ENCODE measurements around the gene COL3A1. TPM values are rescaled to one million over a fixed set of nuclear protein-coding genes. Genes with fewer than 3 reads are reported as not detected.

COL3A1 gene
- total and polyA plus RNA-seq, 4 donors = 45.3 to 2,500 (median 369) TPM

DNA sequence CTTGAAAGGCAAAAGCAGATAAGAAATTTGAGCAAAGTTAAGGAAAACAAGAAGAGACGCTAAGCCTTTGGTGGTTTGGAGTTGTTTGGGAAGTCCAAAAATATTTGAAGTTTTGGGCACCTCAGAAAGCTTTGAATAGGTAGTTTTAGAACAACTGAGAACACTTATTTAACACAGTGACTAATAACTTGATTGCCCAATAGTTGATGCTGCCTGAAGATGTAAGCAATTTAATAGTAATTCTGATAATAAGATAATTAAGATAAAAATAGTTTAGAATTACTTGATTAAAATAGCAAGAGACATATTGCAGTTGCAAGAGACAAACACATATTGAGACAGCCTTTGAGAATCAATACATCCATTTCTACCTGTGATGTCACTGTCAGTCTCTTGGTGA is 16.5 kb upstream of the COL3A1 start:
- no peaks in the 10 kb centered on the region for H3K4me1 ChIP-seq (ENCODE audit: control insufficient read depth in 5 of 5, insufficient read depth in 5 of 5, low read length in 5 of 5)
- 81 to 84% methylated on average over 1 of the region's 1 CpG for WGBS, 2 donors

DNA sequence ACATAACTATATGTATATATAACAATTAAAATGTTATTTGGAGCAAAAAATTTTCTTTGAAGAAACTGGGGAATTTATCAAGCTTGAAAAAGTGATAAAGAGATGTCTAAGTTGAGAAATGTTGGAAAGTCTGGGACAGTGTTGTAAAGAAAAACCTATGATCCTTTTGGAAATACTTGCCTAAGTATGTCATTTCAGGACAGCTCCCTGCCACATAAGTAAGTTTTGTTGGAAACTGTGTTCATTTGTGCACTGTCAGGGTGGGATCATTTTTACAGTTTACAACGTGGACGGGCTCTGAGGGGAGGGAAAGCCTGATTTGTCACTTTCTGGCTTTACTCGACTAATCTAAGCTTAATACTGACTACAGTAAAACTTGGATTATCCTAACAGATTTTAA is 10.4 kb upstream of the COL3A1 start:
- H3K27me3 ChIP-seq (ENCODE audit: control insufficient read depth in 3 of 3, insufficient read depth in 3 of 3, low read length in 2 of 3) = no peaks in the 10 kb centered on the region
- WGBS, 2 donors = 82% methylated on average over 3 of the region's 3 CpGs
- DNase-seq (peak in 1 of 3 donors; percentile 21), ATAC-seq (ENCODE audit: insufficient read depth, low FRiP score) (no peak)
- H3K4me1 ChIP-seq (ENCODE audit: control insufficient read depth in 5 of 5, insufficient read depth in 5 of 5, low read length in 5 of 5) = peaks cover 0 to 25% (median 0%) of the 10 kb centered on the region in 5 donors
- H3K9me3 ChIP-seq (ENCODE audit: control insufficient read depth in 4 of 4, insufficient read depth in 3 of 4, low read length in 3 of 4) = no peaks in the 10 kb centered on the region
- H3K36me3 ChIP-seq (ENCODE audit: control insufficient read depth in 4 of 4, insufficient read depth in 4 of 4, low read length in 4 of 4) = no peaks in the 10 kb centered on the region
- no peak overlapping the region for H3K27ac ChIP-seq (ENCODE audit: low read depth in 1 of 2, low read length in 1 of 2)
- peak overlapping the region in 1 of 2 donors; percentile 10 for H3K9ac ChIP-seq (ENCODE audit: insufficient read depth in 1 of 2, low read length in 2 of 2)
- TF ChIP-seq, protein P1, sequence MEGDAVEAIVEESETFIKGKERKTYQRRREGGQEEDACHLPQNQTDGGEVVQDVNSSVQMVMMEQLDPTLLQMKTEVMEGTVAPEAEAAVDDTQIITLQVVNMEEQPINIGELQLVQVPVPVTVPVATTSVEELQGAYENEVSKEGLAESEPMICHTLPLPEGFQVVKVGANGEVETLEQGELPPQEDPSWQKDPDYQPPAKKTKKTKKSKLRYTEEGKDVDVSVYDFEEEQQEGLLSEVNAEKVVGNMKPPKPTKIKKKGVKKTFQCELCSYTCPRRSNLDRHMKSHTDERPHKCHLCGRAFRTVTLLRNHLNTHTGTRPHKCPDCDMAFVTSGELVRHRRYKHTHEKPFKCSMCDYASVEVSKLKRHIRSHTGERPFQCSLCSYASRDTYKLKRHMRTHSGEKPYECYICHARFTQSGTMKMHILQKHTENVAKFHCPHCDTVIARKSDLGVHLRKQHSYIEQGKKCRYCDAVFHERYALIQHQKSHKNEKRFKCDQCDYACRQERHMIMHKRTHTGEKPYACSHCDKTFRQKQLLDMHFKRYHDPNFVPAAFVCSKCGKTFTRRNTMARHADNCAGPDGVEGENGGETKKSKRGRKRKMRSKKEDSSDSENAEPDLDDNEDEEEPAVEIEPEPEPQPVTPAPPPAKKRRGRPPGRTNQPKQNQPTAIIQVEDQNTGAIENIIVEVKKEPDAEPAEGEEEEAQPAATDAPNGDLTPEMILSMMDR (IDR thresholded peaks at IDR 0.05; ENCODE audit: control extremely low read depth, extremely low read depth) = no peak
- H3K4me3 ChIP-seq = no peak overlapping the region

More for the DNA sequence above, 16.5 kb upstream of the COL3A1 start:
- H3K36me3 ChIP-seq (ENCODE audit: control insufficient read depth in 4 of 4, insufficient read depth in 4 of 4, low read length in 4 of 4) = no peaks in the 10 kb centered on the region
- DNase-seq (no peak), ATAC-seq (ENCODE audit: insufficient read depth, low FRiP score) (no peak)
- H3K27me3 ChIP-seq (ENCODE audit: control insufficient read depth in 3 of 3, insufficient read depth in 3 of 3, low read length in 2 of 3) = no peaks in the 10 kb centered on the region
- H3K9ac ChIP-seq (ENCODE audit: insufficient read depth in 1 of 2, low read length in 2 of 2) = no peak overlapping the region
- H3K9me3 ChIP-seq (ENCODE audit: control insufficient read depth in 4 of 4, insufficient read depth in 3 of 4, low read length in 3 of 4) = no peaks in the 10 kb centered on the region
- no peak overlapping the region for H3K4me3 ChIP-seq
- H3K27ac ChIP-seq (ENCODE audit: low read depth in 1 of 2, low read length in 1 of 2) = no peak overlapping the region
- TF ChIP-seq, protein P1 (IDR thresholded peaks at IDR 0.05; ENCODE audit: control extremely low read depth, extremely low read depth) = no peak

DNA sequence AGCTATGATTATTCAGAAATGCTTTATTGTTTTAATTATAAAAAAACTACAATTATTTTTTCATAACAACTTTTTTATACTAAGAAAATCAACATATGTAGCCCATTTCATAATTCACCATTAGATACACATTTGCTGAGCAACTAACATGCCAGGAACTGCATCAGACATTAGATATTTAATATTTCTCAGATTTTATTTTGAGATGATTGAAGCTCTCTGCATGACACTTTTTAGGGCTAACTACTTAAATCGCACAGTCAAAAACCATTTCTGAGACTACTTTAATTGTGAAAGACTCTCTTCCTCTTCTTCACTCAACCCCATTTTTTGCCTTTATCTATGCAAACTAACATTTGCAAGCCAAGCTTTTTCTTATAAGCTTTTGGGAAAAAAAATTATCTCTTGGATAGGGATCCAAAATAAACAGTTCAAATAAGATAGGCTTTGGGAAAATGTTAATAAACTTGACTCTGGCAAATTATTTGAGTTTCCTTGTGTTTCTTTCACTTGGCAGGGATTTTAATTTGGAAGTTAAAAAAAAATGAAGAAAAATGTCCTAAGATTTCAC is 9.1 kb upstream of the COL3A1 start:
- ATAC-seq (ENCODE audit: insufficient read depth, low FRiP score) (no peak), DNase-seq (peak in 2 of 3 donors; percentile 56 to 63)
- Histone ChIP-seq H3K9me3 (ENCODE audit: control insufficient read depth in 4 of 4, insufficient read depth in 3 of 4, low read length in 3 of 4) (no peaks in the 10 kb centered on the region), H3K9ac (ENCODE audit: insufficient read depth in 1 of 2, low read length in 2 of 2) (no peak overlapping the region), H3K27ac (ENCODE audit: low read depth in 1 of 2, low read length in 1 of 2) (no peak overlapping the region), H3K4me1 (ENCODE audit: control insufficient read depth in 5 of 5, insufficient read depth in 5 of 5, low read length in 5 of 5) (peaks cover 0 to 30% (median 0%) of the 10 kb centered on the region in 5 donors), H3K4me3 (no peak overlapping the region), H3K27me3 (ENCODE audit: control insufficient read depth in 3 of 3, insufficient read depth in 3 of 3, low read length in 2 of 3) (no peaks in the 10 kb centered on the region), H3K36me3 (ENCODE audit: control insufficient read depth in 4 of 4, insufficient read depth in 4 of 4, low read length in 4 of 4) (no peaks in the 10 kb centered on the region)
- 74 to 92% methylated on average over 1 of the region's 1 CpG for WGBS, 2 donors
- TF ChIP-seq, protein P1 (IDR thresholded peaks at IDR 0.05; ENCODE audit: control extremely low read depth, extremely low read depth) = no peak

DNA sequence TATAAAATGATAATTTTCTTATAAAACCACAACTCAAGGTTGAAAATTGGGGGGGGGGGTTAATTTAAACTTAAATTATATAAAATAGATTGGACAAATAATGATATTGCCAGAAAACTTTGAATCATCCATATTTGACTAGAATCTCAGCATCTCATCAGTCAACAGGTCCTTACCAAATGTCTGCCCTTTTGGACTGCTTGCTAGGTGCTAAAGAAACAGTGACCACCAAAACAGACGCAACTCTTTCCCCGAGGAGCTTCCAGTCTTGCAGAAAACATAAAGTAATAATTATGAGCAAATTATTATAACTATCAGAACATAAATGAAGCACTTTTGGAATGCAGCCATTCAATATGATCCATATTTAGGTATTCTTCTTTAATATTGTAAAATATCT is 8.6 kb upstream of the COL3A1 start:
- Histone ChIP-seq H3K36me3 (ENCODE audit: control insufficient read depth in 4 of 4, insufficient read depth in 4 of 4, low read length in 4 of 4) (no peaks in the 10 kb centered on the region), H3K27me3 (ENCODE audit: control insufficient read depth in 3 of 3, insufficient read depth in 3 of 3, low read length in 2 of 3) (no peaks in the 10 kb centered on the region), H3K9ac (ENCODE audit: insufficient read depth in 1 of 2, low read length in 2 of 2) (no peak overlapping the region), H3K9me3 (ENCODE audit: control insufficient read depth in 4 of 4, insufficient read depth in 3 of 4, low read length in 3 of 4) (no peaks in the 10 kb centered on the region), H3K4me3 (no peak overlapping the region), H3K4me1 (ENCODE audit: control insufficient read depth in 5 of 5, insufficient read depth in 5 of 5, low read length in 5 of 5) (peaks cover 0 to 31% (median 0%) of the 10 kb centered on the region in 5 donors), H3K27ac (ENCODE audit: low read depth in 1 of 2, low read length in 1 of 2) (no peak overlapping the region)
- no peak for ATAC-seq (ENCODE audit: insufficient read depth, low FRiP score)
- 77 to 89% methylated on average over 2 of the region's 2 CpGs for WGBS, 2 donors
- TF ChIP-seq, protein P1 (IDR thresholded peaks at IDR 0.05; ENCODE audit: control extremely low read depth, extremely low read depth) = no peak
- peak in 1 of 3 donors; percentile 17 for DNase-seq

Measured in lung (tissue), 12 donors.